GM13976 (cell line): ENCODE results near the gene ADCY4.

Source experiments
- DNase-seq: peaks from one replicate; pipeline ENCODE4 v3.0.0; 2012; ENCODE audit warnings: low spot score
- CTCF ChIP-seq: IDR thresholded peaks from 2 replicates; pipeline ENCODE4 v1.5.1; 2012; ENCODE audit warnings: borderline replicate concordance, mild to moderate bottlenecking; ENCODE audit not compliant: insufficient read depth; ENCODE audit errors: extremely low read depth, missing control alignments, control extremely low read depth
- in situ Hi-C: fragments of 300-500 bp; cut with MboI; formaldehyde crosslinking; loops from one replicate; pipeline ENCODE4 v1.12.0; 2022; ENCODE audit warnings: low sequenced_read_pairs, mixed read lengths, inconsistent platforms; ENCODE audit not compliant: unreplicated experiment

Gene ADCY4

GRCh38 chr14:24339284-24340151 is 4.6 kb upstream of the ADCY4 start, which contains the start of gene RIPK3:
Gene RIPK3, minus strand, starts transcription at chr14:24339991. Its CDS starts 165 bp downstream, at chr14:24339826.
- in situ Hi-C loops: loop anchor here (25.0 kb wide), 1 partner anchor 348 kb away; no protein-coding TSS in a partner anchor
- DNase-seq: peak; percentile 81
- no peak for TF ChIP-seq CTCF

GRCh38 chr14:24338843-24339242 is 4.0 kb upstream of the ADCY4 start:
- no peak for TF ChIP-seq CTCF
- in situ Hi-C loops: loop anchor here (25.0 kb wide), 1 partner anchor 348 kb away; no protein-coding TSS in a partner anchor
- DNase-seq: no peak

- TF ChIP-seq CTCF: no peak
- DNase-seq: no peak
- in situ Hi-C loops: loop anchor here (25.0 kb wide), 1 partner anchor 350 kb away; no protein-coding TSS in a partner anchor
Measured at GRCh38 chr14:24337824-24338175, 2.9 kb upstream of the ADCY4 start.

GRCh38 chr14:24337144-24337823 is 2.4 kb upstream of the ADCY4 start:
- no peak for DNase-seq
- no peak for TF ChIP-seq CTCF
- in situ Hi-C loops: loop anchor here (25.0 kb wide), 1 partner anchor 350 kb away; no protein-coding TSS in a partner anchor

- no peak for TF ChIP-seq CTCF
- peak; percentile 18 for DNase-seq
- in situ Hi-C loops: loop anchor here (25.0 kb wide), 1 partner anchor 352 kb away; no protein-coding TSS in a partner anchor
Measured at GRCh38 chr14:24335461-24336171, 745 bp upstream of the ADCY4 start.
